Keratinocyte (primary cell): Measurements from ENCODE around the gene NKX1-2. TPM values are rescaled to one million over a fixed set of nuclear protein-coding genes. Genes with fewer than 3 reads are reported as not detected.

ENCODE experiments used
- DNase-seq: peaks from one replicate; pipeline ENCODE4 v3.0.0-alpha.2; 2011; ENCODE audit warnings: low read depth, missing footprints, low spot score
- FAIRE-seq: peaks from 2 replicates; lab custom pipeline; 2011; peaks lifted over from hg19 to GRCh38; lab: Jason Lieb, UNC
- H2AFZ ChIP-seq: 2 replicates; pipeline ENCODE4 v1.6.0; 2012; ENCODE audit warnings: low read length, control low read depth, inconsistent platforms; ENCODE audit not compliant: control insufficient read depth
- H3K27ac ChIP-seq: 2 replicates; pipeline ENCODE4 v1.5.1; 2011; ENCODE audit warnings: low read length; ENCODE audit not compliant: control insufficient read depth, insufficient read depth
- H3K27me3 ChIP-seq: 3 replicates; pipeline ENCODE4 v1.6.0; 2011; ENCODE audit warnings: low read length; ENCODE audit not compliant: control insufficient read depth, insufficient read depth; ENCODE audit errors: extremely low read depth
- H3K36me3 ChIP-seq, 2 experiments: 2 replicates in 1 of 2; 3 replicates in 1 of 2; pipeline ENCODE4 v1.5.1; 2011; ENCODE audit warnings: low read length in 2 of 2, mild to moderate bottlenecking in 1 of 2; ENCODE audit not compliant: control insufficient read depth in 2 of 2, insufficient read depth in 2 of 2; ENCODE audit errors: extremely low read depth in 1 of 2
- H3K4me1 ChIP-seq: 3 replicates; pipeline ENCODE4 v1.5.1; 2011; ENCODE audit warnings: low read length; ENCODE audit not compliant: control insufficient read depth, insufficient read depth; ENCODE audit errors: extremely low read depth
- H3K4me2 ChIP-seq: 3 replicates; pipeline ENCODE4 v1.6.0; 2011; ENCODE audit warnings: low read depth, low read length; ENCODE audit not compliant: control insufficient read depth, insufficient read depth; ENCODE audit errors: extremely low read depth
- H3K4me3 ChIP-seq, 3 experiments: fragments of 200-600 bp in 1 of 3; sonication (generic) in 1 of 3; 2 replicates in 2 of 3; 3 replicates in 1 of 3; pipeline ENCODE4 v1.5.1; 2011 to 2016; ENCODE audit warnings: low read length in 3 of 3, mild to moderate bottlenecking in 3 of 3, control low read depth in 2 of 3, inconsistent platforms in 1 of 3, low read depth in 1 of 3, mixed read lengths in 1 of 3, mixed run types in 1 of 3, moderate library complexity in 1 of 3; ENCODE audit not compliant: control insufficient read depth in 2 of 3, insufficient read depth in 2 of 3; ENCODE audit errors: extremely low read depth in 1 of 3
- H3K79me2 ChIP-seq: 2 replicates; pipeline ENCODE4 v1.6.0; 2012; ENCODE audit warnings: low read length; ENCODE audit not compliant: control insufficient read depth, insufficient read depth
- H3K9ac ChIP-seq: 3 replicates; pipeline ENCODE4 v1.6.0; 2011; ENCODE audit warnings: low read length; ENCODE audit not compliant: control insufficient read depth, insufficient read depth; ENCODE audit errors: extremely low read depth
- H3K9me1 ChIP-seq: 3 replicates; pipeline ENCODE4 v1.6.0; 2011; ENCODE audit warnings: low read length; ENCODE audit not compliant: control insufficient read depth, insufficient read depth; ENCODE audit errors: extremely low read depth
- H3K9me3 ChIP-seq: 2 replicates; pipeline ENCODE4 v1.5.1; 2012; ENCODE audit warnings: low read depth, low read length; ENCODE audit not compliant: control insufficient read depth
- H4K20me1 ChIP-seq: 3 replicates; pipeline ENCODE4 v1.6.0; 2011; ENCODE audit warnings: low read length; ENCODE audit not compliant: control insufficient read depth, insufficient read depth; ENCODE audit errors: extremely low read depth
- CTCF ChIP-seq, 3 experiments: IDR thresholded peaks in 1 of 3; conservative IDR thresholded peaks in 1 of 3; optimal IDR thresholded peaks in 1 of 3; 2 replicates in 2 of 3; 3 replicates in 1 of 3; pipeline versions ENCODE3 to v1.5.1; 2011; ENCODE audit warnings: low read length in 3 of 3, mild to moderate bottlenecking in 3 of 3, moderate library complexity in 2 of 3, control low read depth in 1 of 3, inconsistent platforms in 1 of 3; ENCODE audit not compliant: insufficient read depth in 2 of 3; ENCODE audit errors: extremely low read depth in 1 of 3
- EZH2 ChIP-seq: IDR thresholded peaks from one replicate; pipeline ENCODE4 v1.6.1; 2012; ENCODE audit warnings: inconsistent platforms, mild to moderate bottlenecking, low read length, moderate library complexity
- dilution Hi-C: fragments of 300-500 bp; cut with MboI; formaldehyde crosslinking; loops from one replicate; pipeline ENCODE4 v1.7.0; 2020; ENCODE audit warnings: low sequenced_read_pairs; ENCODE audit not compliant: extremely low pct_ligation_motif_present
- polyA plus RNA-seq, 5 experiments: library from polyadenylated mRNA; depleted of rRNA in 3 of 5; stranded (reverse) in 3 of 5; stranded (forward) in 1 of 5; unstranded in 1 of 5; fragments of >200 nt; gene quantifications; 1 replicate in 1 of 5; 2 replicates in 3 of 5; 3 replicates in 1 of 5; pipeline versions ENCODE4 v1.2.1 to v1.2.3, GENCODE V29; 2011 to 2012; ENCODE audit warnings: missing spikeins in 2 of 5, low read depth in 1 of 5, low replicate concordance in 1 of 5

The NKX1-2 gene
- polyA plus RNA-seq, 1 donor (not counting 4 experiments of a cell fraction or from before 2014, with no cell fraction given): 1.9 TPM

GRCh38 chr10:124473070-124473469 is 23.2 kb upstream of the NKX1-2 start:
- no peak overlapping the region for H3K4me3 ChIP-seq
- no peak for FAIRE-seq
- dilution Hi-C loops: no loop called here

GRCh38 chr10:124472071-124472470 is 22.2 kb upstream of the NKX1-2 start:
- no peak for DNase-seq
- peaks cover 2% of the 10 kb centered on the region for H3K9me1 ChIP-seq
- no peak overlapping the region for H3K9ac ChIP-seq
- no peak overlapping the region for H3K4me2 ChIP-seq
- dilution Hi-C loops: no loop called here
- peaks cover 9% of the 10 kb centered on the region for H3K79me2 ChIP-seq
- no peak overlapping the region for H3K27ac ChIP-seq
- no peak overlapping the region for H2AFZ ChIP-seq
- TF ChIP-seq CTCF (optimal IDR thresholded peaks at IDR 0.05 in 1 of 3, IDR thresholded peaks at IDR 0.05 in 1 of 3, conservative IDR thresholded peaks at IDR 0.05 in 1 of 3; ENCODE audit: extremely low read depth in 1 of 3, insufficient read depth in 2 of 3, low read length in 3 of 3): no peak
- no peak for TF ChIP-seq EZH2
- H3K27me3 ChIP-seq: no peaks in the 10 kb centered on the region
- no peaks in the 10 kb centered on the region for H3K9me3 ChIP-seq
- H3K4me1 ChIP-seq: no peaks in the 10 kb centered on the region
- no peaks in the 10 kb centered on the region for H4K20me1 ChIP-seq
- no peak overlapping the region for H3K4me3 ChIP-seq
- peaks cover 0 to 4% of the 10 kb centered on the region in 2 experiments for H3K36me3 ChIP-seq
- no peak for FAIRE-seq

More at GRCh38 chr10:124473070-124473469, 23.2 kb upstream of the NKX1-2 start:
- Histone ChIP-seq H3K36me3 (peaks cover 0 to 4% of the 10 kb centered on the region in 2 experiments), H3K27ac (no peak overlapping the region), H2AFZ (no peak overlapping the region), H3K9ac (no peak overlapping the region), H3K9me1 (peaks cover 2% of the 10 kb centered on the region), H3K79me2 (peaks cover 8% of the 10 kb centered on the region), H3K4me2 (no peak overlapping the region), H3K4me1 (peaks cover 7% of the 10 kb centered on the region), H3K27me3 (no peaks in the 10 kb centered on the region), H4K20me1 (no peaks in the 10 kb centered on the region), H3K9me3 (no peaks in the 10 kb centered on the region)
- DNase-seq: no peak
- no peak for TF ChIP-seq EZH2
- no peak for TF ChIP-seq CTCF (optimal IDR thresholded peaks at IDR 0.05 in 1 of 3, IDR thresholded peaks at IDR 0.05 in 1 of 3, conservative IDR thresholded peaks at IDR 0.05 in 1 of 3; ENCODE audit: extremely low read depth in 1 of 3, insufficient read depth in 2 of 3, low read length in 3 of 3)
